Uterus (tissue), 2 donors: ENCODE results near the gene RELL2.

Experiments used
- CTCF ChIP-seq, 4 experiments: fragments of 200-600 bp in 2 of 4; fragments of 450-650 bp in 2 of 4; sonication (generic) in 2 of 4; IDR thresholded peaks; one replicate each; pipeline ENCODE4 v1.5.1; 2016 to 2019; ENCODE audit warnings: antibody characterized with exemption in 4 of 4, mild to moderate bottlenecking in 2 of 4, moderate library complexity in 1 of 4
- POLR2A ChIP-seq, 2 donors: fragments of 450-650 bp; IDR thresholded peaks; one replicate each; pipeline ENCODE4 v1.6.1; 2016; ENCODE audit warnings: antibody characterized with exemption in 2 of 2, mild to moderate bottlenecking in 1 of 2, moderate library complexity in 1 of 2

- TF ChIP-seq CTCF (IDR thresholded peaks at IDR 0.05): no peak
- TF ChIP-seq POLR2A (IDR thresholded peaks at IDR 0.05): no peak
Observed at GRCh38 chr5:141646026-141646425, 9.2 kb downstream of the RELL2 start.
